ENCODE results near the gene PDE1C.
"Not testable (repeated sequence)": the region's sequence is repeated elsewhere in the genome, so short reads cannot be mapped to it uniquely, and the experiment has no call there.

PDE1C gene

GRCh38 chr7:32070406-32071360, at the start of gene PDE1C:
Gene PDE1C, minus strand, starts transcription at chr7:32070407.
- no peak for FAIRE-seq

GRCh38 chr7:32119790-32120196, 49.6 kb upstream of the PDE1C start:
- FAIRE-seq = no peak

GRCh38 chr7:32117837-32118236, 47.6 kb upstream of the PDE1C start:
- FAIRE-seq = no peak

GRCh38 chr7:32116436-32116835, 46.2 kb upstream of the PDE1C start:
- no peak for FAIRE-seq

GRCh38 chr7:32115831-32116230, 45.6 kb upstream of the PDE1C start:
- no peak for FAIRE-seq

- FAIRE-seq = no peak
These were observed 38.4 kb upstream of the PDE1C start for GRCh38 chr7:32108651-32109050.

GRCh38 chr7:32104766-32105165, 34.6 kb upstream of the PDE1C start:
- no peak for FAIRE-seq

- no peak for FAIRE-seq
These were observed 33.2 kb upstream of the PDE1C start for GRCh38 chr7:32103361-32103760.

- no peak for FAIRE-seq
These were observed 32.2 kb upstream of the PDE1C start for GRCh38 chr7:32102432-32102873.

- FAIRE-seq = no peak
These were observed 30.2 kb upstream of the PDE1C start for GRCh38 chr7:32100407-32100907.

- no peak for FAIRE-seq
These were observed 24.3 kb upstream of the PDE1C start for GRCh38 chr7:32094516-32094915.

GRCh38 chr7:32093415-32094408, 23.5 kb upstream of the PDE1C start:
- no peak for FAIRE-seq

GRCh38 chr7:32092346-32092745, 22.1 kb upstream of the PDE1C start:
- no peak for FAIRE-seq

- FAIRE-seq = no peak
These were observed 21.5 kb upstream of the PDE1C start for GRCh38 chr7:32091608-32092210.

GRCh38 chr7:32089678-32090077, 19.5 kb upstream of the PDE1C start:
- FAIRE-seq = no peak

GRCh38 chr7:32089256-32089655, 19.0 kb upstream of the PDE1C start:
- no peak for FAIRE-seq

GRCh38 chr7:32088451-32088881, 18.3 kb upstream of the PDE1C start:
- no peak for FAIRE-seq

GRCh38 chr7:32079510-32079909, 9.3 kb upstream of the PDE1C start:
- FAIRE-seq = no peak

- no peak for FAIRE-seq
These were observed 8.6 kb upstream of the PDE1C start for GRCh38 chr7:32078824-32079223.

GRCh38 chr7:32077806-32078205, 7.6 kb upstream of the PDE1C start:
- FAIRE-seq = no peak

GRCh38 chr7:32076802-32077201, 6.6 kb upstream of the PDE1C start:
- FAIRE-seq = not testable (repeated sequence)

- no peak for FAIRE-seq
These were observed 5.4 kb upstream of the PDE1C start for GRCh38 chr7:32075612-32076011.
